Mesendoderm (in vitro differentiated cells): ENCODE measurements around the gene ACOT2.
"Not testable (repeated sequence)": the region's sequence is repeated elsewhere in the genome, so short reads cannot be mapped to it uniquely, and the experiment has no call there.

Experiments
- DNase-seq: peaks from one replicate; pipeline ENCODE4 v3.0.0; 2013
- H2AK5ac ChIP-seq: 2 replicates; pipeline ENCODE4 v1.6.1; 2013; ENCODE audit warnings: low read length, inconsistent platforms
- H2BK120ac ChIP-seq: 2 replicates; pipeline ENCODE4 v1.6.1; 2013; ENCODE audit warnings: low read depth, mild to moderate bottlenecking, low read length, moderate library complexity, mixed read lengths
- H2BK15ac ChIP-seq: replicated peaks from 2 replicates; pipeline ENCODE4 v1.6.1; 2013; ENCODE audit warnings: low read depth, mild to moderate bottlenecking, moderate library complexity
- H2BK5ac ChIP-seq: 2 replicates; pipeline ENCODE4 v1.6.1; 2013; ENCODE audit warnings: low read length, inconsistent platforms
- H3K18ac ChIP-seq: 2 replicates; pipeline ENCODE4 v1.6.1; 2013; ENCODE audit warnings: mild to moderate bottlenecking, low read length, mixed read lengths
- H3K23ac ChIP-seq: one replicate; pipeline ENCODE4 v1.6.1; 2013; ENCODE audit warnings: low read length
- H3K27ac ChIP-seq: 2 replicates; pipeline ENCODE4 v1.5.1; 2013; ENCODE audit warnings: low read depth, mild to moderate bottlenecking, inconsistent platforms, low read length, moderate library complexity
- H3K27me3 ChIP-seq: 2 replicates; pipeline ENCODE4 v1.6.1; 2013; ENCODE audit warnings: low read length, control low read depth, mild to moderate bottlenecking, inconsistent platforms; ENCODE audit not compliant: insufficient read depth, poor library complexity
- H3K36me3 ChIP-seq: 2 replicates; pipeline ENCODE4 v1.6.1; 2013; ENCODE audit warnings: low read length, inconsistent platforms; ENCODE audit not compliant: control insufficient read depth, insufficient read depth
- H3K4ac ChIP-seq: one replicate; pipeline ENCODE4 v1.6.1; 2013; ENCODE audit warnings: low read depth, mild to moderate bottlenecking, low read length, moderate library complexity
- H3K4me1 ChIP-seq: 2 replicates; pipeline ENCODE4 v1.6.1; 2013; ENCODE audit warnings: low read depth, low read length, inconsistent platforms; ENCODE audit not compliant: control insufficient read depth
- H3K4me2 ChIP-seq: 2 replicates; pipeline ENCODE4 v1.6.1; 2013; ENCODE audit warnings: low read length
- H3K4me3 ChIP-seq: 2 replicates; pipeline ENCODE4 v1.5.1; 2013; ENCODE audit warnings: mild to moderate bottlenecking, low read length
- H3K56ac ChIP-seq: one replicate; pipeline ENCODE4 v1.6.1; 2013; ENCODE audit warnings: low read length
- H3K79me1 ChIP-seq: 2 replicates; pipeline ENCODE4 v1.6.1; 2013; ENCODE audit warnings: low read length, inconsistent platforms
- H3K79me2 ChIP-seq: 2 replicates; pipeline ENCODE4 v1.6.1; 2013; ENCODE audit warnings: mild to moderate bottlenecking, low read length; ENCODE audit not compliant: control insufficient read depth, insufficient read depth
- H3K9ac ChIP-seq: 2 replicates; pipeline ENCODE4 v1.6.1; 2013; ENCODE audit warnings: low read length, inconsistent platforms
- H4K5ac ChIP-seq: one replicate; pipeline ENCODE4 v1.6.1; 2013; ENCODE audit warnings: low read length
- H4K8ac ChIP-seq: one replicate; pipeline ENCODE4 v1.6.1; 2013; ENCODE audit warnings: low read depth, mild to moderate bottlenecking, control low read depth, low read length, moderate library complexity
- WGBS: extraction: QIAGEN DNeasy Blood & Tissue Kit; methylation state at CpG from one replicate; pipeline ENCODE4 v1.1.7; 2013; ENCODE audit warnings: low lambda C conversion rate, missing lambda C conversion rate; ENCODE audit not compliant: insufficient coverage; ENCODE audit errors: extremely low coverage; 5-methylcytosine and 5-hydroxymethylcytosine counted together

ACOT2 gene

DNA sequence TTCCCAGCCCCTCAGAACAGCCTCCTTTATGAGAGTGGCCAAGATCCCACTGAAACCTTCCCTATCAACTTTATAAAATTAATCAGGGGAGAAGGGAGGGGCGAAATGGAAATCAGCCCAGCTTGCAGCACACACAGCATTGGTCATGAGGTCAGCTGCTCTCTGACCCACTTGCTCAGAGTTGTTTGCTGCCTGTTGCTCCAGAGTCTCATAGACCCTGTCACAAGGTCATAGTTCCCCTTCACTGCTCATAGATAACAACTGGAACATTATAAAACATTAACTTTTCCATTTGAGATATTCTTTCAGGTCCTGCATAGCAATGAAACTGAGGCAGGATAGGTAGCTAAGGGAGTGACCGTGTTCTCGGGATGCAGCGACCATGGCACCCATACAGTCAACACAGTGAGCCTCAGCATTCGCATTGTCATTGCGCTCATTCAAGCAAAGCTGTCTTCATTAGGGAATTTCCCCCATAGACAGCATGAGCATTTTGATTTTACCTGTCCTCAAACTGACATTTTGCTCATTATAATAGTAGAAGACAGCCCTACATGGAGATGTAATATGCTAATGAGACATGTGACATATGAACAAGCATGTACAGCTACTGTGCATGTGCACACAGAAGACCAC lies 19.0 kb upstream of the ACOT2 start:
- H3K4me1 ChIP-seq, H3K79me1 ChIP-seq, H3K27me3 ChIP-seq, H3K9ac ChIP-seq, H3K56ac ChIP-seq, H3K18ac ChIP-seq, H2BK15ac ChIP-seq, H3K79me2 ChIP-seq, H4K5ac ChIP-seq, H3K4me3 ChIP-seq, DNase-seq, H3K4ac ChIP-seq, H2BK120ac ChIP-seq, H3K23ac ChIP-seq, H3K36me3 ChIP-seq, H3K27ac ChIP-seq, H3K4me2 ChIP-seq, H4K8ac ChIP-seq, H2BK5ac ChIP-seq, H2AK5ac ChIP-seq: not testable (repeated sequence)
- WGBS, result no CpG with 5 or more reads among the region's 6 CpGs

DNA sequence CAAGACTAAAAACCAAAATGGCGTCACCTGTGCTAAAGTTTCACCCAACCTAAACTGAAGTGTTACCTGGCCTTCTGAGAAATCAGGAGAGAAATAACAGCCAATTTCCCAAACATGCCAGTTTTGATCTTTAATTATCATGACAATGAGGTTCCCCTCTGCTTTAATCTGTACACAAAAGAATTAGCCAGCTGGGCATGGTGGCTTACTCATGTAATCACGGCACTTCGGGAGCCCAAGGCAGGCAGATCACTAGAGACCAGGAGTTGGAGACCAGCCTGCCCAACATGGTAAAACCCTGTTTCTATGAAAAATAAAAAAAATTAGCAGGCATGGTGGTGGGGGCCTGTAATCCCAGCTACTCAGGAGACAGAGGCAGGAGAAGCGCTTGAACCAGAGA lies 15.2 kb upstream of the ACOT2 start:
- Histone ChIP-seq H3K27ac (no peak overlapping the region), H4K5ac (no peak overlapping the region), H2BK120ac (no peak overlapping the region), H3K79me2 (no peaks in the 10 kb centered on the region), H3K23ac (no peak overlapping the region), H3K27me3 (no peaks in the 10 kb centered on the region), H2AK5ac (no peak overlapping the region), H2BK5ac (no peak overlapping the region), H3K36me3 (no peaks in the 10 kb centered on the region), H3K4me2 (no peak overlapping the region), H3K79me1 (no peaks in the 10 kb centered on the region), H3K4me3 (no peak overlapping the region), H4K8ac (no peak overlapping the region), H3K18ac (no peak overlapping the region), H2BK15ac (no peak overlapping the region), H3K9ac (no peak overlapping the region), H3K56ac (no peak overlapping the region), H3K4ac (no peak overlapping the region), H3K4me1 (no peaks in the 10 kb centered on the region)
- no CpG with 5 or more reads among the region's 4 CpGs for WGBS
- no peak for DNase-seq

DNA sequence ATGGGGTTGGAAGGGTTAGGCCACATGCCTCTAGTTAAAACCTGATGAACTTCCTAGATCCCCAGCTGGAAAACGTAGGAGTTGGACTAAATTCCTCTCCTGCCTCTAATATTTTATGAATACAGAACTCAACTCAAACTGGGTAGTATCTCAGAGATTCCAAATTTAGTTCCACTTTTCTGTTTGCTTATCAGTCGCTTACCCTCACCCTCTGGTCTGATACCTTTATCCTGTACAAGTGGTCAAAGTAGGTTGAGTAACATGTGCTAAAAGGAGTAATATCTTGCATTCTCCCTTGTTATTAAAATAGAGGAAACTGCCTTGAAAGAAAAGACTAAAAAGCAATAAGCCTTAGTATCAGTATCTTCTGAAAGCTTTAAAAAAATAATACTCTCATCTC lies 11.8 kb upstream of the ACOT2 start:
- H3K4ac ChIP-seq, DNase-seq, H3K36me3 ChIP-seq, H2AK5ac ChIP-seq, H2BK120ac ChIP-seq, H3K4me2 ChIP-seq, H3K9ac ChIP-seq, H3K56ac ChIP-seq, H2BK5ac ChIP-seq, H3K79me2 ChIP-seq, H2BK15ac ChIP-seq, H3K27ac ChIP-seq, H3K23ac ChIP-seq, H4K5ac ChIP-seq, H3K79me1 ChIP-seq, H3K27me3 ChIP-seq, H4K8ac ChIP-seq, H3K18ac ChIP-seq, H3K4me3 ChIP-seq, H3K4me1 ChIP-seq: not testable (repeated sequence)
- WGBS, result no CpG with 5 or more reads among the region's 2 CpGs

DNA sequence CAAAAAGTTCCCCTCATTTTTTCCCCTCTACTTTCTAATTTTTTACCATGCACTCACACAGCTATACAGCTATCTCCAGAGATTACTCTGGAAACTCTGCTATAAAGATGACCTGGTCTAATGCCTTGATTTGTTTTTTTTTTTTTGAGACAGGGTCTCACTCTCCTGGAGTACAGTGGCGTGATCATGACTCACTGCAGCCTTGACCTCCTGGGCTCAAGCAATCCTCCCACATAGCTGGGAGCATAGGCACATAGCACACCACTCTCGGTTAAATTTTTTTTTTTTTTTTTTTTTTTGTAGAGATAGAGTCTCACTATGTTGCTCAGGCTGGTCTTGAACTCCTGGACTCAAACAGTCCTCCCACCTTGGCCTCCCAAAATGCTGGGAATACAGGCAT lies 10.8 kb upstream of the ACOT2 start:
- not testable (repeated sequence) for H4K5ac ChIP-seq, H3K79me2 ChIP-seq, H2BK15ac ChIP-seq, H3K4ac ChIP-seq, H2AK5ac ChIP-seq, H3K27me3 ChIP-seq, H3K4me3 ChIP-seq, H3K23ac ChIP-seq, H3K4me2 ChIP-seq, H2BK5ac ChIP-seq, H3K36me3 ChIP-seq, H3K56ac ChIP-seq, H3K27ac ChIP-seq, H3K4me1 ChIP-seq, H3K79me1 ChIP-seq, DNase-seq, H3K9ac ChIP-seq, H2BK120ac ChIP-seq, H3K18ac ChIP-seq, H4K8ac ChIP-seq
- no CpG with 5 or more reads among the region's 2 CpGs for WGBS

DNA sequence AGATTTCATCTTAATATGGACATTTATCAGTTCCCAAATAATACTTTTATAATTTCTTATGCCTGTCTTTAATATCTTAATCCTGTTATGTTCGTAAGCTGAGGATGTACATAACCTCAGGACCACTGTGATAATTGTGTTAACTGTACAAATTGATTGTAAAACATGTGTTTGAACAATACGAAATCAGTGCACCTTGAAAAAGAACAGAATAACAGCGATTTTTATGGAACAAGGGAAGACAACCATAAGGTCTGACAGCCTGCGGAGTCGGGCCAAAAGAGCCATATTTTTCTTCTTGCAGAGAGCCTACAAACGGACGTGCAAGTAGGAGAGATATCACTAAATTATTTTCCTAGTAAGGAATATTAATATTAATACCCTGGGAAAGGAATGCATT lies 6.8 kb upstream of the ACOT2 start:
- H3K27ac ChIP-seq, H3K4me1 ChIP-seq, H3K36me3 ChIP-seq, H3K79me2 ChIP-seq, H4K5ac ChIP-seq, H3K79me1 ChIP-seq, H3K9ac ChIP-seq, H2BK15ac ChIP-seq, H3K56ac ChIP-seq, DNase-seq, H3K27me3 ChIP-seq, H3K4me2 ChIP-seq, H2BK5ac ChIP-seq, H3K4ac ChIP-seq, H2BK120ac ChIP-seq, H3K4me3 ChIP-seq, H4K8ac ChIP-seq, H3K18ac ChIP-seq, H2AK5ac ChIP-seq, H3K23ac ChIP-seq: not testable (repeated sequence)
- WGBS, result no CpG with 5 or more reads among the region's 7 CpGs

DNA sequence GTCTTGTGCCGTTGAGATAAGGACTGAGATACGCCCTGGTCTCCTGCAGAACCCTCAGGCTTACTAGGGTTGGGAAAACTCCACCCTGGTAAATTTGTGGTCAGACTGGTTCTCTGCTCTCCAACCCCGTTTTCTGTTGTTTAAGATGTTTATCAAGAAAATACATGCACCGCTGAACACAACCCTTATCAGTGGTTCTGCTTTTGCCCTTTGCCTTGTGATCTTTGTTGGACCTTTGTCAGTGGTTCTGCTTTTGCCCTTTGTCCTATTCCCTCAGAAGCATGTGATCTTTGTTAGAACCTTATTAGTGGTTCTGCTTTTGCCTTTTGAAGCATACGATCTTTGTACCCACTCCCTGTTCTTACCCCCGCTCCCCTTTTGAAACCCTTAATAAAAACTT lies 6.3 kb upstream of the ACOT2 start:
- WGBS, result no CpG with 5 or more reads among the region's 6 CpGs

More for the DNA sequence above, 6.3 kb upstream of the ACOT2 start:
- not testable (repeated sequence) for H2BK5ac ChIP-seq, H3K79me2 ChIP-seq, H3K36me3 ChIP-seq, H3K27ac ChIP-seq, H3K23ac ChIP-seq, H3K4ac ChIP-seq, H3K18ac ChIP-seq, H2BK120ac ChIP-seq, H4K8ac ChIP-seq, H3K4me1 ChIP-seq, DNase-seq, H3K27me3 ChIP-seq, H3K4me2 ChIP-seq, H4K5ac ChIP-seq, H2BK15ac ChIP-seq, H3K56ac ChIP-seq, H3K79me1 ChIP-seq, H3K4me3 ChIP-seq, H3K9ac ChIP-seq, H2AK5ac ChIP-seq
